ENCODE data around the gene ALDH3A2.
A peak's percentile ranks its signal among the peaks of the same experiment; 100 is the strongest.
"Not testable (repeated sequence)": the region's sequence is repeated elsewhere in the genome, so short reads cannot be mapped to it uniquely, and the experiment has no call there.

Gene ALDH3A2

DNA sequence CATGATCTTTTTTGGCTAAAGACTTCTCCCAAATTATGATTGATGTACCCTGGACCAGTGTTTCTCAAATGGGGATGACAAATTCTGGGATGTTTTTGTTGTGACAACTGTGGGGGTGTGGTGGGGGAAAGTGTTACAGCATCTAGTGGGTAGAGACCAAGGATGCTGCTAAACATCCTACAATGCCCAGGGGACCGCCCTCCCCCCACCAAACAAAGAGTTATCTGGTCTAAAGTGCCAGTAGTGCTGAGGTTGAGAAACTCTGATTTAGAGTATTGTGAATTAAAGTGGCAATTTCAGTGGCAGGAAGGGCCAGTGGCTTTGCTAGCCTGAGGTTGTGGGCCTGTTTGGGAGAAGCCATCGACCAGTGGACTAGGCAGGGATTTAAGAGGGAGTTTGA is 34.6 kb downstream of the ALDH3A2 start:
- DNase-seq = no peak

DNA sequence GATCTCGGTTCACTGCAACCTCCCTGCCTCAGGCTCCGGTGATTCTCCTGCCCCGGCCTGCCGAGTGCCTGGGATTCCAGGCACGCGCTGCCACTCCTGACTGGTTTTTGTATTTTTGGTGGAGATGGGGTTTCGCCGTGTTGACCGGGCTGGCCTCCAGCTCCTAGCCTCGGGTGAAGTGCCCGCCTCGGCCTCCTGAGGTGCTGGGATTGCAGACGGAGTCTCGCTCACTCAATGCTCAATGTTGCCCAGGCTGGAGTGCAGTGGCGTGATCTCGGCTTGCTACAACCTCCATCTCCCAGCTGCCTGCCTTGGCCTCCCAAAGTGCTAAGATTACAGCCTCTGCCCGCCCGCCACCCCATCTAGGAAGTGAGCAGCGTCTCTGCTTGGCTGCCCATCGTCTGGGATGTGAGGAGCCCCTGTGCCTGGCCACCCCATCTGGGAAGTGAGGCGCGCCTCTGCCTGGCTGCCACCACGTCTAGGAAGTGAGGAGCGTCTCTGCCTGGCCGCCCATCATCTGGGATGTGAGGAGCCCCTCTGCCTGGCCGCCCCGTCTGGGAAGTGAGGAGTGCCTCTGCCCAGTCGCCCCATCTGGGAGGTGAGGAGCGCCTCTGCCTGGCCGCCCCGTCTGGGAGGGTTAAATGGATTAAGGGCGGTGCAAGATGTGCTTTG is 36.5 kb downstream of the ALDH3A2 start:
- DNase-seq = not testable (repeated sequence)

DNA sequence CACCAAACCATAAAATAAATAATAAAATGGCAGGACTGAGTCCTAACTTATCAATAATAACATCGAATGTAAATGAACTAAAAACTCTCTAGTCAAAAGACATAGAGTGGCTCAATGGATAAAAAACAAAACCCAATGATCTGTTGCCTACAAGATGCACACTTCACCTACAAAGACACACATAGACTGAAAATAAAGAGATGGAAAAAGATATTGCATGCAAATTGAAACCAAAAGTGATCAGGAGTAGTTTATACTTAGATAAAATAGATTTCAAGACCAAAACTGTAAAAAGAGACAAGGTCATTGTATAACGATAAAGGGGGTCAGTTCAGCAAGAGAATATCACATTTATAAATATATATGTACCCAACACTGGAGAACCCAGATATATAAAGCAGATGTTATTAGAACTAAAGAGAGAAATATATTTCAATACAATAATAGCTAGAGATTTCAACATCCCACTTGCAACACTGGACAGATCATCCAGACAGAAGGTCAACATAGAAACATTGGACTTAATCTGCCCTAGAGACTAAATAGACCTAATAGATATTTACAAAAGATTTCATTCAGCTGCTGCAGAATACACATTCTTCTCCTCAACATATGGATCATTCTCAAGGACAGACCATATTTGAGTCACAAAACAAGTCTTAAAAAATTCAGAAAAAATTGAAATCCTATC is 38.0 kb downstream of the ALDH3A2 start:
- no peak for DNase-seq

DNA sequence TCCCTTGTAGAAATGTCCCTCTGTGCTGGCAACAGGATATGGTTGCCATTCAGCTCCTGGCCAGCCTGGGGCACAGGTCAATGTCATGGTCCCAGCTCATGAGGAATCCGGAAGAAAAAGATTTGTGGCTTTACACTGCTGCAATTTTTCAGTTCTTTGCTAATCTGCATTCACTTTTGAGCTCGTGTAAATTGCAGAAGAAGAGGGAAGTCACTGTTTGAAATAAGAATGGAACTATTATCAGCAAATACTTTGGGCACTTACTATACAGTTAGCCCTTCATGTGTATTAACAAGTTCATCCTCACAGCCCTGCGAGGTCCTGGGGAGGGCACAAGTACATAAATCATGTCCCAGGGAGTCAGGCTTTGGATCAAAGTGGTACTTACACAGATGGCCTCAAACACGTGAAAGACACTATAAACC is 53.7 kb downstream of the ALDH3A2 start:
- DNase-seq = no peak

DNA sequence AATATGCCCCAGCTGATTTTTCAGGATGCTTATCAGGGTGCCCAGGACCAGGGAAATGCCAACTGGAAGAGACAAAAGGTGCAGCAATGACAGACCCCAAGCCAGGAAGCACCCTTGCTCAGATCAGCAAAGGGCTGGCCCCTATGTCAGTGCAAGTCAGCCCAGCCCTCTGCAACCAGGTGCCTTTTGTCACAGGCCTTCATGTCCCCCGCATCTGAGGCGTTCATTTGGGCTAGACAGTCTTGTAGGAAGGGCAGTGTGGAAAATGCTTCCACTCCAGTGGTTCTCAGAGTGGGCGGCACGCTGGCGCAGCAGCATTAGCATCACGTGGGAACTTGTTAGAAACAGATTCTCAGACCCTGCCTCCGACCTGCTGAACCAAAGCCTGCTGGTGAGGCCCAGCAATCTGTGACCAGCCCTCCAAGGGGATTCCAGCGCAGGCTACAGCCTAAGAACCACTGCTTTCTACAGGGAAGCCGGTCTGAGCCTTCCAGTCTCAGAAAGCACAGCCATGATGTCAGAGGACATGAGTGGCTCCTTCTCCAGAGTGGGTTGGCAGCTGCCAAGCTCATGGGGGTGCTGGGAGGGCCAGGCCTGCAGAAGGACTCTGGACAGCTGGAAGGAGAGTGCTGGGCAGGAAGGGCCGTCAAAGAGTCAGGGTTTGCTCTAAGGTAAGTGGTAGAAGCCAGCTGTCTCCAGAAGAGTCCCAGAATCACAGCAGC is 54.7 kb downstream of the ALDH3A2 start:
- no peak for DNase-seq

DNA sequence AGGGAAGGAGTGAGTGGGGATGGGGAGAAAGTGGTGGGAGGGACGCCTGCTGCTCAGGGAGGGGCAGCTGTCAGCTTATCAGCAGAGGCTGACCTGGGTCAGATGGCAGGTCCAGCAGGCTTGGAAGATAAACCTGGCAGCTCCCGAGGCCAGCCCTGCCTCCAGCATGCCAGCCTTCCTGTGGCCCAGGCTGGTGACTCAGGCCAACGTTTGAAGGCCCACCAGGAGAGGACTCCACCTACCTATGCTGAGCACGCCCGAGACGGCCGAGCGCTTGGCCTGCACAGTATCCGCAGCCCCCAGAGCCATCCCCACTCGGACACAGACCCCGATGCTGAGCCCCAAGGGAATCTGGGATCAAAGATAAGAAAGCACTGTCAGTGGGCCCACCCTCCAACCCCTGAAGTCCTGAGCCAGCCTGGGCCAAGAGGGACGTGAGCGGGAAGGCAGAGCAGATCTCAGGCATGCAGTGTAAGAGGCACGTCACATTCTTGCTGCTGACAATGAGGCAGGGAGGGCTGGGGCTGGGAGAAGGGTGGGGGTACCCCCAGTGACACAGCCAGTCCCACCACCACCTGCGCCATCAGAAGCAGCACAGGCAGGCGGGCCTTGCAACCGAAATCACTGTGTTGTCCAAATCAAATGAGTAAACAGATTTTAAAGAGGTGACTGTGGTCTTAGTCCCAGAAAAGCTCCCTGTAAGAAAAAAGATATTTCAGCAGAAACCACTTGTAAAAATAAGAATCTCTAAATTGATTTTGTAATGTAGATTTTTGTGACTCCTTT is 55.5 kb downstream of the ALDH3A2 start:
- DNase-seq = no peak

DNA sequence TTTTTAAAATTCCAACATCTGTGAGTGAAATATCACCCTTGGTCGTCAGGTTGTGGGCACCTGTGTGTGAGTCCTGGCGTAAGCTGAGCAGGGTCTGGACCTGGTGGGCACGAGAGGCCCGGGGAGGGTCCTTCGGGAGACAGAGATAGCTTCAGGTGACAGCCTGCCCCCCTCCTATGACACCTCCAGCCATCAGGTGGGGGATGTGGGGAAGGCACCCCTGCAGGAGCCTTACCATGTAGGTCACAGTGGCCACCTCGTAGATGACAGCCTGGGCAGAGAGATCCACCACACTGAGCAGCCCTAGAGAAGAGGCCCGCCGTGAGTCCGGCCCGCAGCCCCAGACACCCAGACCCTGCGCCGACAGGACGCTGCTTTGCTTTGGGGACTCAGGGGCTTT is 56.6 kb downstream of the ALDH3A2 start:
- DNase-seq = no peak

DNA sequence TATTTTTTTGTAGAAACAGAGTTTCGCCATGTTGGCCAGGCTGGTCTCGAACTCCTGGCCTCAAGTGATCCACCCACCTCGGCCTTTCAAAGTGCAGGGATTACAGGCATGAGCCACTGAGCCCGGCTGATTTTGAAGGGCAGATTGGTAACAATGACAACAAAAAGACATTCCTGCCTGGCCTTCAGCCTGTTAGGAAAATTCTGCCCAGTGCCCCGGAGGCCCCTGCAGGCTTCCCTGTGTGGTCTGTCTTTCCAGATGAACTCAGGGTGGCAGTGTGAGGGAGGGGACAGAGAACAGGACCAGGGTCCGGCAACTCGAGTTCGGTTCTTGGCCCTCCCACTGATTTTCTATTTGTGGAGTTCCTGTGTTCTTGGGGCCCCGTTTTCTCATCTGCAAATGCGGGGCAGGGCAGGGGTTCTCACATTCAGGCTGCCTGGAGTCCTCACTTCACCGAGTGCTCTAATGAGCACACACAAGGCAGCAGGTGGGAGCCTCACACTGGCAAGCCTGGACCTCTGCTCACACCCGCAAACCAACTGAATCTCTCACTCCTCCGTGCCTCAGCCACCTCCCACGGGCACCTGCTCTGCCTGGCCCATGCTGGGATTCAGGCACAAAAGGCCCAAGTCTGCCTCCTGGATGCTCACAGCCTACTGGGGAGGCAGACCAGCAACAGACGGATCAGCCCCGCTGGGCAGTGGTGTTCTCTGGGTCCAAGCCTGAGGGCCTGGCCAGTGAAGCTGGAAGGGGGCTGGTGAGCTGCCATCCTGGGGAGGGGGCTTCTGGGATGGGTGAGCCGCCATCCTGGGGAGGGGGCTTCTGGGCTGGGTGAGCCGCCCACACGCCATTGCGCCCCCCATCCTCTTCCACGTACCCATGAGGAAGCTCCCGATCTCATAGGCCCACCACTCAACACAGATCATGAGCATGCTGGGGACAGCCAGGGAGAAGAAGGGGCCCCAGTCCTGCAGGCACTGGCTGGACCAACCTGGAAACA is 57.5 kb downstream of the ALDH3A2 start:
- DNase-seq = no peak

DNA sequence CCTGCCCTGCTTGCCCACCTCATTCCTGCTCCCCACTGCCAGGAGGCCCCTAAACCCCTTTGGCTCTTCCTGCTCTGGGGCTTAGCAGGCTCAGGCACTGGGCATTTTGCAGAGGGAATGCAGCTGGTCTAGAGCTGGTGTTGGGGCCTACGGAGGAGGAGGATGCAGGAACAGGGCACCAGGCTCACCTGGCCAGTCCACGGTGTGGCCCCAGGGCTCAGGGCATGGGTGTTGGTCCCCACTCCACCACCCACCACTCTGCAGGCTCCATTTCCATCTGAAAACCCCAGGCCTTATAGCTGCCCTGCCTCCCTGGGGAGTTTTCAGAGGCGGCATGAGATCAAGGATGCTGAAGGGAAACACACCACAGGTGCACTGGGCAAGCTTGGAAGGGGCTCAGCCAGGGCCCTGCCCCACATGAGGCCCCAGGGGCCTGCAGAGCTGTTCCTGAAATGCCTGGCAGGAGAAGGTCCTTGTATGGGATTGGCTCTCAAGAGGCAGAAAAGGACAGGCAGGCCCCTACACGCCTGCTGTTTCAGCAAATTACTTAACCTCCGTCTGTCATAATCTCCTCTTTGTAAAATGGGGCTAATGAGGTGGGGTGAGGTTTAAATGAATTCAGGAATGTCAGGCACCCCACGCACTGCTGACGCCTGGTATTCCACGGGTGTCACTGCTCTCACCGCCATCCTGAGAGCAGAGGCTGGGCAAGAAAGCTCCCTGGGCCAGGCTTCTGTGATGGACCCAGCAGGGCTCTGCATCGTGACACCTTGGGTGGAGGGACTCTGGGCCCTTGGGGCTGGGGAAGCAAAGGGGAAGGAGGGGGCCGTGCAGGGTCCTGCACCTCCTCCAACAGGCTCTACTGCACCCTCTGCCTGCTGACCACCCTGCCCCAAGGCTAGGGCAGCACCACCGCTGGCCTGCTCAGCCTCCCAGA is 58.5 kb downstream of the ALDH3A2 start:
- DNase-seq = peak; percentile 69

DNA sequence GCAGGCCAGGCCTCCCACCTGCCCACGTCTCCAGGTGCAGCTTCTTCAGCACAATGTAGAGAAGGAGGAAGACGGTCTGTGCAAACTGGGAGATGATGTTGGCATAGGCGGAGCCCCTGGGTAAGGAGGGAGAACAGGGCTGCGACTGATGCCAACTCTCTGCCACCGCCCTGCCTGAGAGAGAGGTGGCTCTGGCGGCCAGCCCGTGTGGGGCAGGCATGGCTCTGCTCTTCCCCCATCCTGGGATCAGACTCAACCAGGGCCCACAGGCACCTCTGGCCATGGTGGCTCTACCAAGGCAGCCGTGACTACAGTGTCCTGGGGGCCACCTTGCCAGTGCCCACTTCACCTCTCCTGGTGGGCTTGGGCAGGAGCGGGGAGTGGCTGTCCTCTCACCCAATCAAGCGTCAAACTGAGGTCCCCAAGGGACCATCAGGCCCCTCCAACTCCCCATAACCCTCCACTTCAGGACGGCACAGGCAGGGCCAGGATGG is 59.2 kb downstream of the ALDH3A2 start:
- peak; percentile 14 for DNase-seq

DNA sequence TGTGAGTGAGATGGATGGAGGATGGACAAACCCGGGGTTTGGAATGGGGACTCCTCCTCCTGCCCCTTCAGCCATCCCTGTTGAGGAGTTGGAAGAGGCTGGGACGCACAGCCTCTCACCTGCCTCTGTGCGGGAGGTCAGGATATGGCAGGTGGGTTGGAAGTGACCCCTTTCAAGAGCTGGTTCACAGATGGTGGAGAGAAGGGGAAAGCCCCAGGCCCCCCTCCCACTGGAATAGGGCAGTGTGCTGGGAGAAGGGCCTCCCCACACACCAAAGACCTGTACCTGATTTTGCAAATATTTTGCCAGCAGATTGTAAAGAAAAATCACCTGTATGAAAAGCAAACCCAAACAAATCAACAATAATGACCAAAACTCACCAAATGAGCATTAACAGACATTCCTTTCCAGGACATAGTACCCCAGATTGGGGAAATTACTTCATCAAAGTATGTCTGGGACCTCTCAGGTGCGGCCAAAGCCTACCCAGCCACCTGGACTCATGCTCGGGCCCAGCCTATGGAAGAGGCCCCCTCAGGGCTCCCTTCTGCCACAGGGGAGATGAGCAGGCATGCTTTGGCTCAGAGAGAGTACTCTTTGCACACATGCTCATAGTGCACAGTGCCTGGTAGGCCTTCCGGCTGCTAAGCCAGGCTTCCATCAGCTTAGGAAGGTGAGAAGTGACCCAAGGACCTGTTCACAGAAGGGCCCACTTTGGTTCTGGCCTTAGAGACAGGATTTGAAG is 60.1 kb downstream of the ALDH3A2 start:
- no peak for DNase-seq

DNA sequence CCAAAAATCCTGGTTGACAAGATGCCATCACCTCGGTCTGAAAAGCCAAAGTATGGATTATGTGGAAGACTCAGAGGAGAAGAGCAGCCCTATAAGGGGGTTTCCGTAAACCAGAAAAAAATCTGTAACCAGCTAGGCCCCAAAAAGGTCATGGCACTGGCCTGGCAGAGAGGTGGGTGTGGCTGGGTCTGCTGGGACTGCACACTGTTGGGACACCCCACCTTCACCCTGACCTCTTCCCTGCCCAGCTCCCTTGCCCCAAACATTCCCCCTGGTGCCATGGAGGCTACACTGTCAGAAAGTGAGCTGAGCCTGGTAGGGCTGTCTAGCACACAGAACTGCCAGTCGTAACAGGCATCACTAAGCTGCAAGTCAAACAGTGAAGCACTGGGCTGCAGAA is 61.3 kb downstream of the ALDH3A2 start:
- no peak for DNase-seq

DNA sequence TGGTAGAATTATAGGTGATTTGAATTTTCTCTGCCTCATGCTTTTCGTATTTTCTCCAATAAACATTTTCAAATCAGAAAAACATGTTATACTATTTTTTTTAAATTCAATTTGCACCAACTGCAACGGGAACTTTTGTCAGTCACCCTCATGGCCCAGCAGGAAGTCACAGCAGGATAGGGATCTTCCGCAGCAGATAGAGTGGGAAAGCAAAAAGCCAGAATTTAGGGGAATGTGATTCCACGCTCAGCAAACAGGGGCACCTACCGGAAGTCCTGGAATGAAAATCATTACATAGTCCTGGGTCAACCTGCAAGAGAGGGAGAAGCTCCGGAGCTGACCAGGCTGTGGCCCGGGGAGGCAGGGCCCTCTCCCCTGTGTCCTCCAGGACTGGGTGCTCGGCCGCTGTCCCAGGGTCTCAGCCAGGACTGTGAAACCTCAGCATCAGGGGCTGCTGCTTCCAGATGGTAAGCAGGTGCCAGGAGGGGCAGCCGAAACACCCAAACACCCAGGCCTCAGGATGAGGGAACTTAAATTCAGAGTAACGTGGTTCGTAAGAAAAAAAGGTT is 64.0 kb downstream of the ALDH3A2 start:
- DNase-seq = no peak

DNA sequence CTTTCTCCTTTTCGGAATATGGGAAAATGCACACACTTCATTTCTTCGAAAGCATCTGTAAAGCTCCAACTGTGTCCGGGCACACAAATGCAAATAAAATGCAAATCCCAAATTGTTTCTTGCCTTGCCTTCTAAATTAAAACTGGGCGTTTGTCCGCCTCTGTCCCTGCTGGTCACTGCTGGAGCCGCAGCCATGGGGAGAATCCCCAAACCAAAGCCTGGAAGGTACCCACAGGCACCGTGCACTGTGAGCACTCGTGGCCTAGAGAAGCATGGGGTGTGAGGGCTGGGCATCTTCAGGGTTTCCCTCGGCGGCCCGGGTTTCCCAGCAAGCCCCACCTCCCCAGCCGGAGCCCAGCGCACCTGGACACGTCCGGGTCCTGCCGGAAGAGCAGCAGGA is 64.9 kb downstream of the ALDH3A2 start:
- no peak for DNase-seq

DNA sequence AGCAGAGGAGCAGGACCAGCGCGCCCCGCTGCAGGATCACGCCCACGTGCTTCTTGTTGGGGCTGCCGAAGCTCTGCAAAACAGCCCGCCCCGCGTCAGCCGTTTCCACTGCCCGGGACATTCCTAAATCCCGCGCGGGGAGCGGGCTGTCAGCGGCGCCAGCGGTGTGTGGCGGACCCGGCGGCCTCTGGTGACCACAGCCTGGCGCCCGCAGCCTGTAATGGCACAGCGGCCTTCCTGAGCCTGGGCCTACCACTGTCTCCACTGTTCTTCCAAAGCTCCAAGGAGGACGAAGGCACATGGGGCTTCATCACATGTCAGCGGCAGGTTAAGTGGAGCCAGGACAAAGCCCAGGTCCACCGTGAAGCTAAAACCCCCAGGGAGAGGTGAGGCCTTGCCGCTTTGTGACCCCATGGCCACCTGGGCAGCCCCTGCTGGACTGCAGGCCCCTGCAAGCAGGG is 65.4 kb downstream of the ALDH3A2 start:
- no peak for DNase-seq

DNA sequence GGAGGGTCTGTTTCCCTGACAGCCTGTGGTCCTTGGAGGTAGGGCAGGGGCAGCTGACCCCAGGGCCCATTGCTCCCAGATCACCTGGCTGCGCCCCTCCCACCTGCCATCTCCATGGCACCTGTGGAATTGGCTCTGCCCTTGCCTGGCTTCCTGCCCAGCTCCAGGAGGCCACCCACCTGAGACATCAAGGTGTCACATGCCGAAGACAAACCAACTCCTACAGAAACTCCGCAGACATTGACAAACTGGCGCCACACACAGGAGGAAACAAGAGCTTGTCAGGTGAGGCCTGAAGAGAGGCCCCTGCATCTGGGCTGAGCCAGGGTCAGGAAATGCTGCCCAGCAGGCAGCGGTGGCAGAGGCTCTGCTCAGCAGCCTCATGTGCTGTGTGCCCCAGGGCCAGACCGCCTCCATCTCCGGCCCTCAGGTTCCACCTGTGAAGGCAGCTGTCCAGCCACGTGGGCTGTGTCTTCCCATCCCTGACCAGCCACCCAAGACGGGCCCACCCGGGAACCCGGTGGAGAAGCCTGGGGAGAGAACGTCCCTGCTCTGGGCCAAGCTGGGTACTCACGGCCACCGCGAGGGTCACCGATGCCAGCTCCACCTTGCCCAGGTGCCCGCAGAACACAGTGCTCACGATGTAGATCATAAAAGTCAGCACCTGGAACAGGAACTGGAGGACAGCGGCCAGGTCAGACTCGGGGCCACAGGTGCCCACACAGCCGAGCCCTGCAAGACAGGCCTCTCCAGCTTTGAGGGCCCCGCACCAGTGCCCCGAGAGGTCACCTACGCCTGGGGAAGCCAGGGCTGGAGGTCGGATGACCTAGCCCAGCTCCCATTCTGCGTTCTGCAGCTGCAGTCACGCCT is 66.2 kb downstream of the ALDH3A2 start:
- peak; percentile 31 for DNase-seq

DNA sequence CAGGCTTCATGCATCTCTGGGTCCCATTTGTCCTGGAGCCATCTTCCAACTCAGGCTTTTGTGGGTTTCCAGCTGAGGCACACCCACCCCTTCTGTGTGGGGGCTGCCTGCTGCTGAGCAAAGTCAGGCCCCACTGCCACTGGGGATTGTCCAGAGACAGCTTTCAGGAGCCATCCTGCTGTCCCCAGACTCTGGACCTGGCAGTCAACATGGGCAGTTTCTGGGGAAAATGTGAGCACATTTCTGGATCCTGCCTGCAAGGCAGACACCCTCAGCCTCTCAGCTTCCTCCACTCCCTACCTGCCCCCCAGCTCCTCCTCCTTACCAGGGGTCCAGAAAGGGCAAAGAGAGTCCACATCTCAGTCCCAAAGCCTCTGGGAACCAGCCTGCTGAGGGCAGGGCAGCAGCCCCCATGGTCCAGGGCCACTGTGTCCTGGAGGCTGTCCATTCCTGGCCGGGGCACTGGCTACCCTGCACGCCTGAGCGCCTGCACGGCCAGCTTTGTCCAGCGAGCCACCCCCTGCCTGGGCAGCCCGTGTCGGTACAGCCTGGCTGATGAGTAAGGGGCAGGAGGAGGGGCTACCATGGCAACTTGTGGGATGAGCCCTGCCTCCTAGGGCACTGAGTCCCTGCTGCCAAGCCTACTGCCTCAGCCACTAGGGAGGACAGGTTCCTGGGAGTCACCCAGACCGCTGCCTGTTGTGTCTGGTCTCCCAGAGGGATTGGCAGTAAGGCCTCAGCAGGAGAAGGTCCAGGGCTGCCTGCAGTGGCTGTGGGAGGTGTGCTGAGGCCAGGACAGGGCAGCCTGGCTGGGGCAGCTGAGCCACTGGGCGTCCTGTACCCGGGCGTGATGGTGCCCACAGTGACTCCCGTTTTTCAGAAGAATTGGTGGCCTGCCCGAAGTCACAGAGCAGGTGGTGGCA is 67.8 kb downstream of the ALDH3A2 start, which contains the start of gene SLC47A2:
Gene SLC47A2 (minus strand): TSS at position 477 of the 923 bp plus-strand sequence. CDS start 29 bp downstream, at position 448.
- no peak for DNase-seq

All from DMS79 treated with DMSO at 0.1 percent for 48 hours (cell line).